ENCODE measurements around the gene FAM174C.

Gene FAM174C

DNA sequence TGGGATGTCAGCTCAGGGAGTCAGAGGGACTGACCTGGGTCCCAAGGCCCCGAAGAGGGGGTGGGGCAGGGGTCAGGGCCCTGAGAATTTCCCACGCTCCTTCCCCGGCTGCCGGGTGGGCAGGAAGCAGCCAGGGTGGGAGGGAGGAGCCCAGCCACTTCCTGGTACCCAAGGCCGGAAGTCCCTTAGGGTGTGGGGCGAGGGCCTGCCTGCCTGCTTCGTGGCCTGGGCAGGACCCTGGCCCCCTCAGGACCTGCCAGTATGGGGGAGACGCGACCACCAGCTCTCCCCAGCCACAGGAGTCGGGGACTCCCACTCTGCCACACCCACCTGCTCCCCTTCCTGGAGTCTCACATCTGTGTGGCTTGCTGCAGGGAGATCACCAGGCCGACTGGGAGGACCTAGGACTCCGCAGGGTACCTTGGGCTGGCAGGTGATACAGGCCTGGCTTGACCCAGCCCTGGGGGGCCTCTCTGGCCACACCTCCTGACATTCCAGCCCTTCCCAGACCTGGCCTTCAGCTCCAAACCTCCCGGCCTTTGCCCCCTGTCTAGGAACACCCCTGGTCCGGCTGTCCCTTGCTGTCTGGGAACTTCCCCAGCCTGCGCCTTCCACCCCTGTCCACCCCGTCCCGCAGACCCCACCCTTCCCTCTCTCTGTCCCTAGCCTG is 16.0 kb upstream of the FAM174C start (continued):
- TF ChIP-seq KLF16 (tag by site-specific recombination; IDR thresholded peaks at IDR 0.05) (peak; percentile 34), HOXA7 (CRISPR knock-in tag; IDR thresholded peaks at IDR 0.05; ENCODE audit: borderline replicate concordance) (no peak), GLIS1 (tag by site-specific recombination; IDR thresholded peaks at IDR 0.05) (peak; percentile 94), ZNF266 (tag by site-specific recombination; IDR thresholded peaks at IDR 0.05; ENCODE audit: low read depth) (no peak), KLF1 (tag by site-specific recombination; IDR thresholded peaks at IDR 0.05) (peak; percentile 81), ZNF211 (tag by site-specific recombination; IDR thresholded peaks at IDR 0.05; ENCODE audit: low read depth) (no peak), ZNF548 (tag by site-specific recombination; IDR thresholded peaks at IDR 0.05) (no peak), ZNF600 (tag by site-specific recombination; IDR thresholded peaks at IDR 0.05) (peak; percentile 81), ZNF544 (tag by site-specific recombination; IDR thresholded peaks at IDR 0.05) (no peak), PATZ1 (tag by site-specific recombination; IDR thresholded peaks at IDR 0.05) (peak; percentile 93), ZNF311 (tag by site-specific recombination; IDR thresholded peaks at IDR 0.05; ENCODE audit: borderline replicate concordance) (no peak), ZNF174 (tag by site-specific recombination; IDR thresholded peaks at IDR 0.05) (no peak), ZNF404 (tag by site-specific recombination; IDR thresholded peaks at IDR 0.05) (no peak), ZIC2 (tag by site-specific recombination; IDR thresholded peaks at IDR 0.05) (peak; percentile 64), ZNF274 (IDR thresholded peaks at IDR 0.05; ENCODE audit: low read length) (no peak), ZNF274 (tag by site-specific recombination; IDR thresholded peaks at IDR 0.05; ENCODE audit: borderline replicate concordance) (no peak), ZNF423 (tag by site-specific recombination; IDR thresholded peaks at IDR 0.05) (no peak), SCRT2 (tag by site-specific recombination; IDR thresholded peaks at IDR 0.05) (no peak), PRDM10 (tag by site-specific recombination; IDR thresholded peaks at IDR 0.05) (peak; percentile 92), ZNF623 (tag by site-specific recombination; IDR thresholded peaks at IDR 0.05) (no peak), ZFP3 (tag by site-specific recombination; IDR thresholded peaks at IDR 0.05; ENCODE audit: low read depth) (no peak), SCRT1 (tag by site-specific recombination; IDR thresholded peaks at IDR 0.05; ENCODE audit: borderline replicate concordance) (no peak), ZNF155 (tag by site-specific recombination; IDR thresholded peaks at IDR 0.05) (no peak), ZNF10 (tag by site-specific recombination; IDR thresholded peaks at IDR 0.05) (0 out of 2 replicates have a peak, but pooled peaks have one; percentile 24), ZSCAN23 (tag by site-specific recombination; IDR thresholded peaks at IDR 0.05) (no peak), YY1 (tag by site-specific recombination; IDR thresholded peaks at IDR 0.05) (no peak), ZEB2 (tag by site-specific recombination; IDR thresholded peaks at IDR 0.05) (0 out of 2 replicates have a peak, but pooled peaks have one; percentile 67), ZNF791 (tag by site-specific recombination; IDR thresholded peaks at IDR 0.05) (no peak), ZNF398 (tag by site-specific recombination; IDR thresholded peaks at IDR 0.05) (no peak; the same call in 1 of the 2 replicates), OVOL3 (tag by site-specific recombination; IDR thresholded peaks at IDR 0.05) (no peak), BCL11A (tag by site-specific recombination; IDR thresholded peaks at IDR 0.05; ENCODE audit: low read depth) (peak; percentile 77; the same call in 1 of the 2 replicates), ZFP37 (tag by site-specific recombination; IDR thresholded peaks at IDR 0.05) (peak; percentile 44; the same call in 1 of the 2 replicates), ZNF677 (tag by site-specific recombination; IDR thresholded peaks at IDR 0.05) (no peak), ZNF426 (tag by site-specific recombination; IDR thresholded peaks at IDR 0.05) (no peak)
- TF ChIP-seq, protein P1, sequence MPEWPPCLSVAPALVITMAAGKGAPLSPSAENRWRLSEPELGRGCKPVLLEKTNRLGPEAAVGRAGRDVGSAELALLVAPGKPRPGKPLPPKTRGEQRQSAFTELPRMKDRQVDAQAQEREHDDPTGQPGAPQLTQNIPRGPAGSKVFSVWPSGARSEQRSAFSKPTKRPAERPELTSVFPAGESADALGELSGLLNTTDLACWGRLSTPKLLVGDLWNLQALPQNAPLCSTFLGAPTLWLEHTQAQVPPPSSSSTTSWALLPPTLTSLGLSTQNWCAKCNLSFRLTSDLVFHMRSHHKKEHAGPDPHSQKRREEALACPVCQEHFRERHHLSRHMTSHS (tag by site-specific recombination; IDR thresholded peaks at IDR 0.05), result no peak
